KMS-11 (cell line): ENCODE measurements around the gene FAM83F.

Source experiments
- H2AFZ ChIP-seq: fragments of 200-600 bp; sonication (generic); 2 replicates; pipeline ENCODE4 v1.6.1; 2016; ENCODE audit warnings: antibody characterized with exemption, mixed run types, low read depth
- H3K27ac ChIP-seq: fragments of 200-600 bp; sonication (generic); 2 replicates; pipeline ENCODE4 v1.6.1; 2016; ENCODE audit warnings: mild to moderate bottlenecking, mixed run types
- H3K27me3 ChIP-seq: fragments of 200-600 bp; sonication (generic); 2 replicates; pipeline ENCODE4 v1.6.1; 2017; ENCODE audit warnings: mild to moderate bottlenecking, low read depth, mixed run types, moderate library complexity; ENCODE audit not compliant: insufficient read depth
- H3K36me3 ChIP-seq: fragments of 200-600 bp; sonication (generic); 2 replicates; pipeline ENCODE4 v1.6.1; 2017; ENCODE audit warnings: mild to moderate bottlenecking, mixed run types; ENCODE audit not compliant: insufficient read depth
- H3K4me1 ChIP-seq: fragments of 200-600 bp; sonication (generic); 2 replicates; pipeline ENCODE4 v1.6.1; 2016; ENCODE audit warnings: mild to moderate bottlenecking, low read depth, mixed run types; ENCODE audit not compliant: poor library complexity, severe bottlenecking
- H3K4me2 ChIP-seq: fragments of 200-600 bp; sonication (generic); 2 replicates; pipeline ENCODE4 v1.7.0; 2016; ENCODE audit warnings: mild to moderate bottlenecking, mixed run types
- H3K4me3 ChIP-seq: fragments of 200-600 bp; sonication (generic); IDR thresholded peaks from 2 replicates; pipeline ENCODE4 v1.6.1; 2017; ENCODE audit warnings: low read depth, low read length, mixed read lengths; ENCODE audit not compliant: insufficient read depth
- H3K79me2 ChIP-seq: fragments of 200-600 bp; sonication (generic); 2 replicates; pipeline ENCODE4 v1.6.1; 2016; ENCODE audit warnings: low read depth, mixed run types; ENCODE audit not compliant: insufficient read depth
- H3K9ac ChIP-seq: fragments of 200-600 bp; sonication (generic); 2 replicates; pipeline ENCODE4 v1.6.1; 2016; ENCODE audit warnings: mild to moderate bottlenecking, mixed run types
- H4K20me1 ChIP-seq: fragments of 200-600 bp; sonication (generic); 2 replicates; pipeline ENCODE4 v1.6.1; 2016; ENCODE audit warnings: mild to moderate bottlenecking, mixed run types; ENCODE audit not compliant: insufficient read depth
- CTCF ChIP-seq: fragments of 200-600 bp; sonication (generic); conservative IDR thresholded peaks from 2 replicates; pipeline ENCODE4 v1.6.1; 2017; ENCODE audit warnings: low read depth, mild to moderate bottlenecking, antibody characterized with exemption, low read length, moderate library complexity, mixed read lengths

FAM83F gene

GRCh38 chr22:40050258-40050657 lies 55.5 kb downstream of the FAM83F start:
- no peak for TF ChIP-seq CTCF
- Histone ChIP-seq H2AFZ (no peak overlapping the region), H3K36me3 (no peaks in the 10 kb centered on the region), H3K27me3 (no peaks in the 10 kb centered on the region), H4K20me1 (no peaks in the 10 kb centered on the region), H3K4me1 (peaks cover 33% of the 10 kb centered on the region), H3K27ac (no peak overlapping the region; the same call in 1 of the 2 replicates), H3K9ac (no peak overlapping the region), H3K79me2 (no peaks in the 10 kb centered on the region), H3K4me2 (peak overlapping the region; percentile 18; the same call in 1 of the 2 replicates), H3K4me3 (no peak overlapping the region)

- Histone ChIP-seq H3K27ac (no peak overlapping the region), H3K79me2 (no peaks in the 10 kb centered on the region)
Measured at GRCh38 chr22:40051322-40051721, 56.6 kb downstream of the FAM83F start.

GRCh38 chr22:40053460-40053859 lies 58.7 kb downstream of the FAM83F start:
- Histone ChIP-seq H3K9ac (no peak overlapping the region), H3K27ac (no peak overlapping the region), H2AFZ (no peak overlapping the region), H3K4me1 (peaks cover 28% of the 10 kb centered on the region), H3K4me3 (no peak overlapping the region), H3K4me2 (no peak overlapping the region), H3K79me2 (no peaks in the 10 kb centered on the region), H3K27me3 (no peaks in the 10 kb centered on the region), H3K36me3 (no peaks in the 10 kb centered on the region), H4K20me1 (no peaks in the 10 kb centered on the region)
- no peak for TF ChIP-seq CTCF

More at GRCh38 chr22:40051322-40051721, 56.6 kb downstream of the FAM83F start:
- Histone ChIP-seq H3K9ac (no peak overlapping the region), H3K36me3 (no peaks in the 10 kb centered on the region), H2AFZ (no peak overlapping the region), H4K20me1 (no peaks in the 10 kb centered on the region), H3K4me1 (peaks cover 25% of the 10 kb centered on the region), H3K27me3 (no peaks in the 10 kb centered on the region), H3K4me2 (no peak overlapping the region), H3K4me3 (no peak overlapping the region)
- TF ChIP-seq CTCF: no peak

DNA sequence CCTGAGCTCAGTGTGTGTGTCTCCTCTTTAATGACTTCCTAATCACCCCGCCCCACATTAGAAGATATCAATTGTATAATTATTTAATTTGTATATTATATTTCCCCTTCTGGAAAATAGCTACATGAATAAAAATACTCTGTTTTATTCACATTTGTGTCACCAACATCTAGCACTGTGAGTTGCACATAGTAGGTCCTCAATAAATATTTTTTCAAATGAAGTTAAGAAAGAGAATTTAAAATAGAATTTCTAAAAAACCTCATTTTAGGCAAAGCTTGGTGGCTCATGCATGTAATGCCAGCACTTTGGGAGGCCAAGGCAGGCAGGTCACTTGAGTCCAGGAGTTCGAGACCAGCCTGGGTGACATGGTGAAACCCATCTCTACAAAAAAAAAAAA lies 59.7 kb downstream of the FAM83F start:
- peaks cover 32% of the 10 kb centered on the region for H3K4me1 ChIP-seq
- H3K27me3 ChIP-seq: no peaks in the 10 kb centered on the region
- H3K79me2 ChIP-seq: no peaks in the 10 kb centered on the region
- no peak overlapping the region for H2AFZ ChIP-seq
- TF ChIP-seq CTCF: no peak
- H3K9ac ChIP-seq: no peak overlapping the region
- H3K4me3 ChIP-seq: no peak overlapping the region
- H3K36me3 ChIP-seq: no peaks in the 10 kb centered on the region
- H3K4me2 ChIP-seq: no peak overlapping the region
- H3K27ac ChIP-seq: no peak overlapping the region
- no peaks in the 10 kb centered on the region for H4K20me1 ChIP-seq
